ENCODE measurements around the gene HOXA3.
A peak's percentile ranks its signal among the peaks of the same experiment; 100 is the strongest.

The HOXA3 gene

DNA sequence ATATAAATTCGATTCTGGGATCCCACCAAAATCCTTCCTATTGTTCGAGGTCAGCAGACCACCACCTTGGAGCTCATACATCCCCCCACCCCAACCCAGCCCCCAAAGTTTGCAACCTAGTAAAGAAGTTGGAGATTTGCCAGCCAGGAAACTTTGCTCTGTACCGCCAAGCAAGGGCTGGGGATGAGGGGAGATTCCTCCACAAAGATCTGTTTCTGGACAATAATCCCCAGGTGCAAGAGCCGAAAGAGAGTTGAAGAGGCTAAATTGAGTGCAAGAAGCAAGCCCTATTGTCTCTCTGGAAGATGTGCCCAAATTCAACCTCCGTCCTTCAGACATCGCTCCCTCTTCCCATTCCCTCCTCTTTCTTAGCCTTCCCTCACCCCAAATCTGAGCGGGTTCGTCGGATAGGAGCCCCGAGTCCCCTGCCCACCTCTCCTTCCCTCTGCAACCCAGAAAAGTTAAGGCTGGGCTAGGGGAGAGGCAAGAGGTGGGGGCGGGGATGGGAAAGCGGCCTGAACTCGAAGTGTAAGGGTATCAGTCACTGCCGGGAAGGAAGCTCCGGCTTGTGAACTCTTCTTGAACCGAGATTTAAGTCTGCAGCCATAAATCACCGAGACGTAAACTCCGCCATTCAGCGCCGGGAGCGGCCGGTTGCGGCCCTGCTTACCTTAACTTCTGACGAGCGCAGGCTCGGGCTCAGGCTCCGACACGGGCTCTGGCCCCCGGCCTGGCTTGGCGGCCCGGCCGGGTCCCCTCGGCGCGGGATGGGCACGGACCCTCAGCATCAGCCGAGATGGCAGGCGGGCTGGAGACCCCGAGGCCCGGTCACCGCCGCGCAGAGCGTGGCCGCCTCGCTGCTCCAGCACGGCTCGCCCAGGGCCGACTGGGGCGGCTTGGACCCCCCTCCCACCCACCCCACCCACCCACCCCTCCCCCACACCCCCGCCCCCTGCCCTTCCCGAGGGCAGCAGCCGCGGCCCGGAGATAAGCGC, 39.1 kb downstream of the HOXA3 start:
- peak; percentile 83 for DNase-seq

DNA sequence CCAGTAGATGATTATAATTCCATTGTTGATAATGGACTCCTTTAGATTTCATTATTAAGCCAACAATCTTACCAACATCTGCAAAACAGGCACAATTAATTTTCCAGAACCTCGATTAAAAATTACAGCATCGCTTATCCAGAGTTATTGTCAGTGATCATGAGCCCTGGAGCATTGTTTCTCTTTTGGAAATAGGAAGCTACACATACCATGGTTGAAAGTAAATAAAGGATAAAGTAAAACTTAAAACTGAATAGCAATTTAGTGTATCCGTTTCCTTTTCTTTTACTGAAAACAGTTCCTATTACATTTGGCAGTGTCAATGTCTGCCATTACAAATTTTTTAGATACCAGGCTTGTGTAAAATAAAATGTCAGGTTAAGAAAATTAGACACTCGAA, 40.0 kb downstream of the HOXA3 start:
- DNase-seq: no peak

DNA sequence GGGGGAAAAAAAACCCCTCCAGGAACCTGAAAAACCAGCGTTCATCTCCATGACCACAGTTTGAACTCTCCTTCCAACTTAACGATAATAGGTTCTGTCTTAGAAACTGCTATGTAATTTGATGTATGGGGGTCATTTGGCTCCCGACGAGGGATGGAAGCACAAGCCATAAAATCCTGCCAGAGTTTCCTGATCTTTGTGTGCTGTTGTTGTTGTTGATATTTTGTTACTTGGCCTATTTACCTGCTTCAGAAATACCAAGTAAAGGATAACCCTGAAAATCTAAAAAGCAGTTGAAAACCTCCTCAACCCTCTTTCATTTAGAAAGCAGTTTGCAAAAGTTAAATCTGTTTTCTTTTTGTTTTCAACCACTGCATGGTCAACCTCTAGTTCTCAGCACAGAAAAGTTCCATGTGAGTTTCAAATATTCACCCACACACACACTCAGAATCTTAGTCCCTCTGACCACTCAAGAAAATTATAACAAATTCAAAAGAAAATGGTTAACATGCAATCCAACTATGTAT, 40.6 kb downstream of the HOXA3 start:
- no peak for DNase-seq

- DNase-seq: peak; percentile 80
These were observed 41.2 kb downstream of the HOXA3 start for GRCh38 chr7:27111042-27111750.

DNA sequence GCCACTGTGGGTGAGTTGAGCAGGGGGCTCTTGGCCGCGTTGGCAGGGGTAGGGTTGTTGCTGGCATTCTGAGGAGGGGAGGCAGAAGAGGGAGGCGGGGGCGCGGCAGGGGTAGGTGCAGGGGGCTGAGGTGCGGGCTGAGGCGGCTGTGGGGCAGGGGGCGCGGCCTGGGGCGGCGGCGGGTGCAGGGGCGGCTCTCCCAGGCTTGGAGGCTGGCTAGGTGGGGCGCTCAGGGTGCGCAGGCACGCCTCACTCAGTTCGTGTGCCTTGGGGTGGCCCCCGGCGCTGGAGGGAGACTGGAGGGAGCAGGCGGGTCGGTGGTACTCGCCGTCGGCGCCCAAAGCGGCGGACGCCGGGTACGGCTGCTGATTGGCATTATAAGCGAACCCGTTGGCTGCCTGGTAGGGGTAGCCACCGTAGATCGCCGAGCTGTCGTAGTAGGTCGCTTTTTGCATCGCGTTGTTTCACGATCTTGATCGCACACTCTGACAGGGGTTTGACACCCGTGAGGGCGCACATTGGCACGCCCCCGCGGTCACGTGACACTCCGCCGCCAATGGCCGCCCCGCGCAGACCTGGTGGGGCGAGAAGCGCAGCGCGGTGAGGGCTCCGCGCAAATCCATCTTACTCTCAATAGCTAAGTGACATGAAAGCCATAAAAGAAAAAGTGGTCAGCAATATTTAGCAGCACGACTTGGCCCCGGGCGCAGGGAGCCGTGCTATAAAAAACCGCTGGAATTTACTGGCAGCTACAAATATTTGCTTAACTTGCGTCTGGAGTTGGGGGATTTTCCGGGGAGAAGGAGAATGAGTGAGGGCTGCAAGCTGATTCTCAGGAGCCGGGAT, 42.0 kb downstream of the HOXA3 start:
- DNase-seq: peak; percentile 80

- DNase-seq: no peak
These were observed 42.8 kb downstream of the HOXA3 start for GRCh38 chr7:27109466-27110185.

DNA sequence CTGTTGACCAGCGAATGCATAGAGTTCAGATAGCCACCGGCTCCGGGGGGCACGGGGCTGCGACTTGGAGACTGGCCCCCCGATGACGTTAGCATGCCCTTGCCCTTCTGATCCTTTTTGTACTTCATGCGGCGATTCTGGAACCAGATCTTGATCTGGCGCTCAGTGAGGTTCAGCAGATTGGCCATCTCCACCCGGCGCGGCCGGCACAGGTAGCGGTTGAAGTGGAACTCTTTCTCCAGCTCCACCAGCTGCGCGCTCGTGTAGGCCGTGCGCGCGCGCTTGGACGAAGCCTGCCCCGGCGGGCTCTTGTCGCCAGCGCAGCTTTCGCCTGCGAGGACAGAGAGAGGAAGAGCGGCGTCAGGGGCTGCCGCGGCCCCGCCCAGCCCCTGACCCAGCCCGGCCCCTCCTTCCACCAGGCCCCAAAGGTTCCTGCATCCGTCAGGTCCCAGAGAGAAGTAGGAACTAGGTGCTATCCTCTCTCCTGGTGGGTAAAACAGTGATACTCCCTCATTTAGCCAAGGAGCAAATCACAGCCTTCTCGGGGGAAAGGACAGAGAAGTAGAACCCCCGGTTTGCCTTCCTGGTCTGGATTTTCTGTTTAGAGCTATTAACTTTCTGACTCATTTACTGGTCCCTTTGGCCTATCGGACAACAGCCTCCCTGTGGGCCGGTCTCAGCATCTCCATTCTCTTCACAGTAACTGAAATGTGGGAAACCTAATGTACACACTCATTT, 43.8 kb downstream of the HOXA3 start:
- DNase-seq: no peak

DNA sequence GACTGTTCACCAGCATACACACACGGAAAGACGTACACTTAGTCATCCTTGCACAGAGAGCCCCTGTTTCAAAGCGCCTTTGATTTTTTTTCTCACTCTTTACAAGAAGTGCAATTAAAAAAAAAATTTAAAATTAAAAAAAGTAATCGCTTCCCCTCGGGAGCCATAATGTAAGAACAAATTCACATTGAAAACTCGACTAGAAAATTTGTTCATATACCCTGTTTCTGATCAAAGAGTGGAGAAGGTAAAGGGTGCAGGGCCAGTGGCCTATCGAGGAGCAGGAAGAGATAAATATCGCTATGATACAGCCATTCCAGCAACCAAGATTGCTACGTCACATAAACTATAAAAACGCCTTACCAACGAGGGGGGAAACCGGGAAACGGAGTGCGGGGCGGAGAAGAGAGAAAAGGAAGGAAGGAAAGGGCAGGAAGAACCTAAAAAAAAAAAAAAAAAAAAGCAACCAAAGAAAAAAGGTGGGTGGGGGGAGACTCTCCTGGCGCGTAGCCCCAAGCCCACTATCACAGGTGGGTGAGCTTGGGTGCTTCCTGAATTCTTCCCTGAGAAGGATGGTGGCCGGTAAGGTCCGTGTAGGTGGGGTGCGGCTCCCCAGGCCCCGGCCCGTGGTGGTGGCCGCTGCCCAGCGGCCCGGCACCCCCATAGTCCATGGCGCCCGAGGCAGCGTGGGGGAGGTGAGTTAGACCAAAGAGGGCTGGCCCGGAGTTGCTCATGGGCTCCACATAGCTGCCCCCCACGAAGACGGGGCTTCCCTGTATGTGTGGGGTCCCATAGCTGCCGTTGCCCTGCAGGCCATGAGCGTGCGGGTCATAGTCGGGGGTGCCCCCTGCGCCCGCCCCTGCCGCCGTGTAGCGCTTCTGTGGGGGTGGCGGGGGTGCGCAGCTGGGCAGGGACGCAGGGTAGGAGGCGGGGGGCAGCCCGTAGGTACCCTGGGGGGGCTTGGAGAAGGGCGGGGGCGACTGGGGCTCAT, 44.7 kb downstream of the HOXA3 start:
- no peak for DNase-seq

- DNase-seq: no peak
These were observed 45.5 kb downstream of the HOXA3 start for GRCh38 chr7:27106901-27107240.

- no peak for DNase-seq
These were observed 46.0 kb downstream of the HOXA3 start for GRCh38 chr7:27106181-27106900.

GRCh38 chr7:27105301-27106031, 46.9 kb downstream of the HOXA3 start:
- no peak for DNase-seq

DNA sequence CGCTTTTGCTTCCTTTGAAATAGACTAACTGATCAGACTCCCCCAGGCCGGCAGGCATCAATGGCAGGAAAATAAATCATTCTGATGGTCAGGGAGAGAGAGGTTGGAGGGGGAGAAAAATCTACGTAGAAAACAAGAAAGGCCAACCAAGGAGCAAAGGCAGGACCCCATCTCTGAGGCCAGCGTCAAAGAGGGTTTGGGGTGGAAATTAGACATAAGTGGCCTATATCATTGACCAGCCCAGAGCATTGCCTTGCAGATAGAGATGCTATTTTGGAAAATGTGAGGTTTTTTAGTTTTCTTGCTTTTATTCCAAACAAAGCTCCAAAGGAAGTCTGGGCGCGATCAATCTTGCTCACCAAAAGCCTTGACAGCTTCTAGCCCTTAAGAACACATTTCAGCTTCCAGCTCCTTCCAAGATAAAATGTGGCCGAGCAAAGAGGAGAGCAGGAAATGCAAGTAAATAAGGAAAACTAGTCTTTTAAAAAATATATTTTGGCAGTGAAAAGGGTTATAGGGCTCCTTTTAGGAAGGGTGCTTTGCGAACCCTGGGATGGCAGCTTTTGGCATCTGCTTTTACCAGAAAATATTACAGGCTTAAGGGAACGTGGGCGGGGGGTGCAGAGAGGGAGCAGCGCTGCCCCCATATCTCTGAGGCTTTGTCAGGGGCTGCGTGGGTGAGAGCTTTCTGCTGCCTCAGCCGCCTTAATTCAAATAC, 47.9 kb downstream of the HOXA3 start:
- no peak for DNase-seq

DNA sequence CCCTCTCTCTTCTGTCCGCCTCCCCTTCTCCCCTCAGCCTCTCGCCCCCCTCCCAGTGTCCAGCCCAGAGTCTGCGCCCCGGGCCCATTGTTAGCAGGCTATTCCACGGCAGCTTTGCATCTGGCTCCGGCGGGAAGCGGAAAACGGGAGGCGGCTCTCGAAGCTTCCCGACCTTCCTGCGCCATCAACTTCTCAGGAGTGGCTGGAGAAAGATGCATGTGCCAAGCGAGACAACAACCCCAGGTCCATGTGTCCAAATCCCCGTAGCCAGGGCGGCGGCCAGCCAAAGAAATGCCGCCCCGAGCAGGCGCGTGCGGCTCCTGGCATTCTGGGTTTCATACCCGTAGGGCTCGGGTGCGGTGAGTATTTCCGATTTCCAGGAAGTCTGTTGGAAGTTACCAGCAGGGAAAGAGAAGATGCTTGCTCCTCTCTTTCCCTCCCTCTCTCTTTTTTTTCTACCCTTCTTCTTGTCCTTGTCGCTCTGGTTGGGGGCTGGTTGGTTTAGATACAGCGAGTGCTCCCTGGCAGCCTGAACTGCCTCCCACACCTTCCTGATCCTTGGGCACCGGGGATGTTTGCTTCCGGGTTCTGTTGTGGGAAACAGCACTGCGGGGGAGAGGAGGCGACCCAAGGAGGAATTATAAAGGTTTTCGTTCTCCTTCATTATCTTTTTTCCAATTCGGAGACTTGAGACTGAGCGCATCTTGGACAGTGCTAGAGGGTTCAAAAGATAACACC, 48.7 kb downstream of the HOXA3 start:
- DNase-seq: no peak

DNA sequence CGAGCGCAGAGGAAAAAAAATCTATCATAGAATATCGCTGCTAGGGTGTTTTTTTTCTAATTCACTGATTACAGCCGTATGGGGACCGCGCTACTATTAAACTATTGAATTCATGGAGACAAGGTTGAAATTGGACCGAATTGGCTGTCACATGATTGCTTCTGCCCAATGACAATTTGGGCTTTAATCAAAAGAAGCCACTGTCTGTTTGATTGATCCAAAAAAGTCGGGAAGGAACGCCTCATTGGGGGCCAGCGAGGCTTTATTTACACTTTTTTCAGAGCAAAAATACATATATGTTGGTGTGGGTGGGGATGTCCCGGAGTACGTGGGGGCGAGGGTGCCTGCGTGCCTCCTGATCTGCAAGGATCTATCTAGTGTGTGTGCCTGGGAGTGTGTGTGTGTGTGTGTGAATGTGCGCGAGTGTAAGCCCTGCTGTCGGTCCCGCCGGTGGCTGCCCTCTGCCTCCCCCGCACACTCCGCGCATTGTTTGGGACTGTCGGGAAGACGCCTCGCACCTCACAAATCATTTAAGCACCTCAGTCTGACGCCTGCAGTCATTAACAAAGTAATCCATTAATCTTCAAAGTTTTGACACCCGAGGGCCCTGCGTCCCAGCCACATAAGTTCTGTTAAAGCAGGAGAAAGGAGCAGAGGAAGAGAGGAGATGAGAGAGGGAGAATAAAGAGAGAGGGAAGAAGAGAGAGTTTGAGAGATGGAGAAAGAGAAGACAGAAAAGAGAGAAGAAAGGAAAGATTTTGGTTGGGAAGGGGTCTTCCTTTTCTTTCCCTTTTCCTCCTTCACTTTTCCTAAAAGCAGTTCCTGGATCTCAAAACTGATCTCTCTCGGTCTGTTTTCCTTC, 49.6 kb downstream of the HOXA3 start, which contains the start of gene HOXA2:
HOXA2 (minus strand) TSS at position 103 of the 862 bp plus-strand sequence. CDS start 183 bp downstream, outside the sequence.
- DNase-seq: no peak

DNA sequence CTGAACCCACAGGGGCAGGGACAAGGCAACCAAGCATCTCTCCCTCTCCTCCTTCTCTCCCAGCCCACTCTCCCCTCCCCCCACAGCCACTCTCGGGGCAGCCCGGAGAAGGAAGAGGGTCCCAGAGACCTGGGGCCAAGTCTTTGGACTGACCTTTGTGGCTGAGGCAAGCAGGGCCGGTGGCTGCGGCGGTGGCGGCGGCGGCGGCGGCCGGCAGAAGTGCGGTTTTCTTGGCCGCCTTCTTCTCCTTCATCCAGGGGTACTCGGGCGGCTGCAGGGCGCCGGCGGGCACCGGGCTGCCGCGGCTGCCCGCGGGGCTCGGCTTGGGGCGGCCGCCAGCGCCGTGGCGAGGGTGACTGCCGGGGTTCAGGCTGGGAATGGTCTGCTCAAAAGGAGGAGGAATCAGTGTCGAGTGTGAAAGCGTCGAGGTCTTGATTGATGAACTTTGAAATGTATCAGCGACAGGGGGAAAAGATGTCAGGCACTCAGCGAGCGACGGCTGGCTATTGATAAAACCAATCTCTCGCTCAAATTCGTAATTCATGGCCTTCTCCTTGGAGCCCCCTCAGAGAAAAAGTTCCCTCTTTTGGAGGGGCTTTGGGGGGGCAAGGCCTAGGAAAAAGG, 50.3 kb downstream of the HOXA3 start:
- no peak for DNase-seq
